Measurements from ENCODE around the gene RRP15.

Gene RRP15, protein sequence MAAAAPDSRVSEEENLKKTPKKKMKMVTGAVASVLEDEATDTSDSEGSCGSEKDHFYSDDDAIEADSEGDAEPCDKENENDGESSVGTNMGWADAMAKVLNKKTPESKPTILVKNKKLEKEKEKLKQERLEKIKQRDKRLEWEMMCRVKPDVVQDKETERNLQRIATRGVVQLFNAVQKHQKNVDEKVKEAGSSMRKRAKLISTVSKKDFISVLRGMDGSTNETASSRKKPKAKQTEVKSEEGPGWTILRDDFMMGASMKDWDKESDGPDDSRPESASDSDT

DNA sequence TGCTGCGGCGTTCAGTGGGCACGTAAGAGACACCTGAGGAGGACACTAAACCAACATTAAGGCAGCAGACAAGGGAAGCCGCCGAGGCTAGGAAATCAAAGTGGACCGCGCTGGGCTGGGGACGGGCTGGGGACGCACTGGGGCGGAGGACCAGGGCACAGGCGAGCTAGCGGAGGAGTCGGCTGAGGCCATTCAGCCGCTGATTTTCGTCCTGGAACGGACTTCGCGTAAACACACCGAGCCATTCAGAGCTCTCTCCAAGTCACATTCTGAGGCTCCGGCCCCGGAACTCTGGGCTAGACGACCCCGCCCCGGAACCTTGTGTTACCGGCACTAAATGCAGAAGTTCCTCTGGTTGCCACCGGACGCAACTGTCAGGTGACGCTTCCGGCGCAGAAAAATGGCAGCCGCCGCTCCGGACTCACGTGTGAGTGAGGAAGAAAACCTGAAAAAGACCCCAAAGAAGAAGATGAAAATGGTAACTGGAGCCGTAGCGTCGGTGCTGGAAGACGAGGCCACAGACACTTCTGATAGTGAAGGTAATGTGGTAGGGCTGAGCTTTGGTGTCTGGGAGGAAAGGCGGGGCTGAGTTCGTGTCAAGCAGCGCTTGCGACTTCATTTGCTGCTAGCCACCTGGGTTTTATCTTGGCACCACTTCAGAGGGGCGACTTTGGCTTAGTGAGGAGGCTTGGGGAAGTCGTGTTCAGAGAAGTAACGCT, at the start of gene RRP15:
Gene RRP15 (plus strand): TSS at position 377 of the 719 bp plus-strand sequence. CDS start 24 bp downstream, at position 401.
- peak; percentile 78 for DNase-seq

DNA sequence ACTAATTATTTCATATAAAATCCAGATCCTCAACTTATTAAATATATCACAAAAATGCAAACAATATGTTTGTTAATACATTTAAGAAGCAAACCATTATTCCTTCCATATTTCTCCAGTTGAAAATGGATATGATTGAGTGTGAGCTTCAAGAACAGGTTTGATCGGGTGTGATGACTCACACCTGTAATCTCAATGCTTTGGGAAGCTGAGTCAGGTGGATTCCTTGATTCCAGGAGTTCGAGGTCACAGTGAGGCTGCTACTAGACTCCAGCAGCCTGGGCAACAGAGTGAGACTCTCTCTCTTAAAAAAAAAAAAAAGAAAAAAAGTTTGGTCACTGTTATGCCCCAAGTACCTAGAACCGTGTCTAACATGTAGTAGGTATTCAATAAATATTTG, 42.9 kb upstream of the RRP15 start:
- no peak for DNase-seq

DNA sequence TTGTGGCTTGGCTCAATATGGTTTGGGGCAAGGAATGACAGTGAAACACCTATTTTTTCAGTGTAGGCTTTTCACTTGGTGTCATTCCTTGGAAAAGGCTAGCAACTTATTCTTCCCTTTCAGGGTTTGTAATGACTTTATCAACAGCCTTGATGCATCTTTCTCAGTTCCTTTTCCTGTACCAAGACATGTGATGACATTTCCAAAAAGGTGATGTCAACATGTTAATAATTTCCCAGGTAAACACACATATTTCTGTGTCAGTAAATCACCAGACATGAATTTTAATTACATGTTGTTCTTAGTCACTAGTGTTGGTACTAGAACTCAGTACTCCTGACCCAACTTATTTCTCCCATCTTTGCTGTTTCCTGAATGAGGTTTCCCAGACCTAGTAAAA, 37.8 kb upstream of the RRP15 start:
- DNase-seq: no peak

DNA sequence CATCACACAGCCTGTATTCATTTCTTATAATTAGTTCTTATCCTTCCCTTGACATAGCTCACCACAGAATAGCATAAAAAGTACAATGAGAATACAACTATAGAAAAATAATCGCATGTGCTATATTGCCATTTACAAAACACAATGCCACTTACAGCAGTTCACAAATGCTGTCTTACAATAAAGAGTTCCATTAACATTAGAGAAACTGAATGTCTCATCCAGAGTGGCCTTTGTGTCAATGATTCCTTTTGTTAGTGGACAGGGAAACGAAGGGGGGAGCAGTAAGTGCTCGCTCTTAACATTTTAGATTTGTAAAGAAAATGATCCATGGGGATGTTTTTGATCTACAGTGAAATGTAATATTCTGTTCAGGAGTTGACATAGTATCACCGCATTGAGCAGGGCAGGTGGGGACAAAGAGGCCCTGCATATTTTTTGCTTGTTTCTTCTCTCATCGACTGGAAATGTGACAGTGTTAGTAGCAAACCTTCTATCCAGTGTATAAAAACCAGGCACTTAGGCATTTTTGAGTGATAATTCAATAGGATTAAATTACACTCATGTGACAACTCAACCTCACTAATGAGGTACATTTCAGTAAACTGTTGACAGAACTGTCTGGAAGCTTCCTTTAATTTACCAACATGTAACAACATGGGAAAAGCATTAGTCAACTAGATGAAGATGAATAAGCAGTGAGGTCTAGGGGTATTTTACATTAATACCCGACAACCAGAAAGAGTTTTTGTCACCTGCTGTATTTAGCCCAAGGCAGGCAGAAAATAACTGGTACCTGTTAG, 35.6 kb upstream of the RRP15 start:
- DNase-seq: peak; percentile 84

DNA sequence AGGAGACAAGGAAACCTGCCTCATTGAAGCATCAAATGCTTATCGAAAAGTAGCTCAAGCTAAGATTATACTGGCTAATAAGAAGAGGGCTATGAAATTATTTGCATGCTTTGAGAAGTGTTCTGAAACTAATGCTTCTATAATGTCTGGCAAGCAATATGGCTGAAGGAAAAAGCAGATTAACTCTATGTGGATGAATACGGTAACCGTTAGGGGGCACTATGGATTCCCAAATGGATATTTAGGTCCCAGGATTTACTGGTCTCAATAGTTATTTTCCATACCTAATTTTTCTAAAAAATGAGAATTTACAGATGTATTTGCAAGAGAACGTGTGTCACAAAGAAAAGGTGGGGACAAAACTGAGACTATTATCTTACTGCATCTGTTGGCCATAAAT, 34.6 kb upstream of the RRP15 start:
- DNase-seq: no peak

DNA sequence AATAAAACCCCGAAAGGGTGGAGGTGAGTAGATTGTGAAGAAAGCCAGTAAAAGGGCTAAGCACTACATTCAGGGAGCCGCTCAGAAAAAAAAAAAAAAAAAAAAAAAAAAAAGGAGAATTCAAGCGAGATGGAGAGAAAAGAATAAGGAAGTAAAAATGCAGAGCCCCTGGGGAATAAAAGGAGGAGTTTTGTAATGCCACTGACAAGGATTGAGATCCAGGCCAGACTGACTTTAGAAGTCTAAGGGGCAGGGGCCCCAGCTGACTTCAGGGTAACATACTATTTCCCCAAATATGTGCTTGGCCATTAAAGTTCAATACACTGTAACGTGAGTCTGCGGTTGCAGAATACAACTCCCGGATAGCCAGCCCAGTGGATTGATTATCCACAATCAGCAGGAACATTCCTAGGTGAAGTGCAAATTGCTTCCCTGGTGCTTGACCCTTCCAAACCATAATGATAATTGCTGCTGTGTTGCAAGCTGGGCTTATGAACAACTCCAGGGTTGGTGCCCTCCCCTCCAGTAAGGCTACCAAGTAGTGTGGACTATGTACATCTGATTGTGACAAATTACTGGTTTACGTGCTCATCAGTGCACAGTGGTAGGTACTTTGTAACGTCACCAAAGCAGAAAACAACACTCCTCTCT, 30.7 kb upstream of the RRP15 start:
- no peak for DNase-seq

DNA sequence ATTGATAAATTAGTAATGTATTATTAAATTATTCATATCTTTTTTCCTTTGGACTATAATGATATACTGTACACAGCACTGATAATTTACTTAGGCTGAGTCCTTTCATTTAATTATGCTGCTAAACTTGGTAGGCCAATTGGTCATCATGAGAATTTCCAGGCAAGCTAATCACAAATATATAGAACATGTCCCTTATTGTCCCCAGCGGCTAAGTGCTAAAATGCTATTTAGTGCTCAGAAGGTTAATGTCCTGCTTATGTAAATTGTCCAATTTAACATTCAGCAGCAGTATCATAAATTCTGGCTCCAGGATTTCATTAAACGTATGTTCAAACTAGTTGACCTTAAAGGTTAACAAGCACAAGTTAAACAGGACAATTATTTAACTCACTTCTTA, 30.0 kb upstream of the RRP15 start:
- DNase-seq: no peak

DNA sequence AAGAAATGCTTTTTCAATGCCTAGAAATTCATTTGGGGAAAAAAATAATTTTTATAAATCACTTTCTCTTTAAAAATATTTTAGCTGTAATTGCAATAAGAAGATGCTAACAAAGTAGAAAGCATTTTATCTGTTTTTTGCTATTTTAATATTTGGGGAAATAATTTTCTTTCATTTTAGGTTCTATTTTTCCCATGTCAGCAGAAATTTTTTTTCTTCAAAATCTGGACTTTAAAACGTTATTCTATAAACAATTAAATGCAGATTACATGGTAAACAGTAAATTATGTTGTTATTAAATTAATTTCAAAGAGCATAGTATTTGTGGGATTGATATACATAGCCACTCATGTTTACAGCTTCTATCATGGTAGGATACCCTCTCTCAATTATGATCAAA, 27.7 kb upstream of the RRP15 start:
- DNase-seq: no peak

DNA sequence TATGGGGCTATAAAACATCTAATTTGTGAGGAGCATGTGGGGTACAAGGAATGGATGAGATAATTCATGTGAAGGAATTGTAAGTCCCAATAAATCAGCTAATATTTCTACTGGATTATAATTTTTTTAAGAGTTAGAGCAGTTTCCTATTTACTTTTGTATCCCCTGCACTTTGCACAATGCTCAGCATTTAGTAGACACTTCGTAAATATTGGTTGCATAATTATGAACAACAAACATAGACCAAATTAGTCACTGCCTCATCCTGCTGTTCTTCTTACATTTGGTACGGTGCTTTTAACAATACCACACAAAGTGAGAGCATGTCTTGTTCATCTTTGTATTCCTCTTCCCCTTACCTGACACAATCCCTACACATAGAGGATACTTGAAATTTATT, 27.1 kb upstream of the RRP15 start:
- no peak for DNase-seq

DNA sequence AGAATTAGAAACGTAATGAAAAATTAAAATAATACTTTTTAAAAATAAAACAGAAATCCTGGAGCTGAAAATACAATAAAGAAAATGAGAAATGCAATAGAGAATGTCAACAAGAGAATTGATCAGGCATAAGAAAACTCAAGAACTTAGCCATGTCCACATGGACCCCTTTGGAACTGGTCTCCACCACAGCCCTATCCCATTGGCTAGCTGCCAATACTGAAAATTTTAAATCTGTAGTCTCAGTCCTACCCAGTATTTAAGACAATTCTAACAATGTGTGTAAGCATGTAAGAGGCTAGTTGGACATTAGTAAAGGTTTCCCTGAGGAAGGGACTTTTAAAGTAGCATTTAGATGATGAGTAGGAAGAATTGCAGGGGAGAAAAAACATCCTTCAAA, 25.8 kb upstream of the RRP15 start:
- DNase-seq: no peak

DNA sequence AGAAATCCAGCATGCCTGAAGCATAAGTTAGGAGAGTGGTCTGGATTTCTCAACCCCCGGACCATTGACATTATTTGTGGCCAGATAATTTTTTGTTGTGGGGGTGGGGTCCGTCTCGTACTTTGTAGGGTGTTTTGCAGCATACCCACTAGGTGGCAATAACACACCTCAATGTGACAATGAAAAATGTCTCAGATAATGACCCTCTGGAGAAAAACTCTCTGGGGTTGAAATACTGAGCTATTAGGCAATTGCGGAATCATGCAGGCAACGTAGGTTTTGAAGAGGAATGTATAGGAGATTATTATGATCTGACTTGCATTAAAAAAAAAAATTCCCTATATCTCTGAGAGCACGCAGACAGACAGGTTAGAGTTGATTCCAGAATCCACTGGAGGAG, 25.3 kb upstream of the RRP15 start:
- DNase-seq: no peak

DNA sequence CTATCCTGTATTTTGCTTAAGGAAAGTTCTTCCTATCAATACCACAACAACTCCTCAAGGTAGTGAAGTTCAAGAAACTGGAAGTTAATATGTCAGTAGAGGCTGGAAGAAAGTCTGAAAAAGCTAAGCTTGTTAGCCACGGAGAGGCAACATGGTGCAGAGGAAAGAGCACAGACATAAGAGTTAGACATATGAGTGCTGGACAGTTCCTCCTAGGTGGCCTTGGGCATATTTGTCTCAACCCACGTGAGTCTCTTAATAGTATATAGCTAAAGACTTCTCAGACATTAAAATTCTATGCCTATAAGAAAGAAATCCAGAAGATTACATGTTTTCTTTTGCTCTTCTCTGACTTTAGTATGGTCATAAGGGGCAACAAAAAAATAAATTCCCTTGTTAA, 22.8 kb upstream of the RRP15 start:
- DNase-seq: no peak

DNA sequence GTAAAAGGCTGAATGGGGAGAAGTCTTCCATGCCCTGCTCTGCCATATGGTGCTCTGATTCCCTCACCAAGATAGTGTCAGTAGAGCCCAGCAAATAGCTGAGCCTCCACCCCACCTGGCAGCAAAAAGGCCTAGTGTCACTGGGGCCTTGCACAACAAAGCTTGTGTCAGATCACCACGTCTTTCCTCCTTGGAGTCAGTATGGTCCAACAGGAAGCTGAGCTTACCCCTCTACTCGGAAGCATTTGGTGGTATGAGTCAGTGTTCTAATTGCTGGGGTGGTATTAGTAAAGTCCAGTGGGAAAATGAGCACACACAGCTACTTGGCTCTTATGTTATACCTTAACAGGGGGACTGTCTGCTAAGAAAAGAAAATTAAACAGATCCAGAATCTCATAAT, 18.7 kb upstream of the RRP15 start:
- DNase-seq: no peak

DNA sequence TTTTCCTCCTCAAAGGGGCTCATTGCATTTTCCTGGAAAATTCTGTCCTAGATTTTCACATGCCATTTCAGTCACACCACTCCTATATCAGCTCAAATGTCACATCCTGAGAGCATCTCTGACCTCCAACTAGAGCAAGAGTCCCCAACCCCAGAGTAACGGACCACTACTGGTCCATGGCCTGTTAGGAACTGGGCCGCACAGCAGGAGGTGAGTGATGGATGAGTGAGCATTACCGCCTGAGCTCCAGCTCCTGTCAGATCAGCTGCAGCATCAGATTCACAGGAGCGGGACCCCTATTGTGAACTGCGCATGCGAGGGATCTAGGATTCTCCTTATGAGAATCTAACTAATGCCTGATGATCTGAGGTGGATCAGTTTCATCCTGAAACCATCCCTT, 12.7 kb upstream of the RRP15 start:
- DNase-seq: no peak

DNA sequence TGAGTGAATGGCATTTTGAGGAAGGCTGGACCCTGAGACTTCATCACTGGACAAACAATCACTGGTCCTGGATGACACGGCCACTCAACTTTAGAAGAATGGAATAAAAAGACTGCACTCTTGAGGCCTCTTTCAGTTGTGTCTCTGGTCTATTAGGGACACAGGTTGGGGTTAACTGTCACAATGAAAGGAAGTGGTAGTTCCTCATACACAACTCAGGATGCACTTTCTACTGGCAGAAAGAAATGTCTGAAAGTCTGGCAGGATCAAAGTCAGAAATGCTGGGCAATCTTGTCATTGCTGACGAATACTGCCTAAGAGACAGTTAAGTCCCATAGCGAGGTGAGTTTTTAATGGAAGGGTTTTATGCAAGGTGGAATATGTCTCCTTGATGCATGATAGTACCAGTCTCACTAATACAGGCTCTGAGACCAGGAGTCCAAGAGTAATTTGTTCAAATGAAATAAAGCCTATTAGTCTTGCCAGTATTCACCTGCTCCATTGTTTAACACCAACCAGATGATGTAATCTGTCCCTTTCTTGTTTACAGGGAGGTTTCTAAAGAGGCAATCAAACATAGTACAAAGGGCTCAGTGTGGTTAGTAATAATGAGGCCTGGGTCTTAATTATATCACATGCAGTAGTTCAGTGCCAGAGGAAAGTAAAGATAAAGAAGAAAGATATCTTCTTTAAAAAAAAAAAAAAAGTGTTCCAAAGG, 11.2 kb upstream of the RRP15 start:
- peak; percentile 97 for DNase-seq

DNA sequence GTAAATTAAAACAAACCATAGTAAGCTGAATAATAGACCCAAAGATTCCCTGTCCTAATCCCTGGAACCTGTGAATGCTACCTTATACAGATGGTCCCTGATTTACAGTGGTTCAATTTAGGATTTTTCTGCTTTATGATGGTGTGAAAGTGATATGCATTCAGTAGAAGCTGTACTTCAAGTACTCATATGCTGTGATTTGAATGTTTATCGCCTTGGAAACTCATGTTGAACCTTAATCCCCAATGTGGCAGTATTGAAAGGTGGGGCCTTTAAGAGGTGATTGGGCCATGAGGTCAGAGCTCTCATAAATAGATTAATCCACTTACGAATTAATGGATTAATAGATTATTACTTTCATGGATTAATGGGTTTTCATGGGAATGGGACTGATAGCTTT, 10.6 kb upstream of the RRP15 start:
- DNase-seq: no peak

DNA sequence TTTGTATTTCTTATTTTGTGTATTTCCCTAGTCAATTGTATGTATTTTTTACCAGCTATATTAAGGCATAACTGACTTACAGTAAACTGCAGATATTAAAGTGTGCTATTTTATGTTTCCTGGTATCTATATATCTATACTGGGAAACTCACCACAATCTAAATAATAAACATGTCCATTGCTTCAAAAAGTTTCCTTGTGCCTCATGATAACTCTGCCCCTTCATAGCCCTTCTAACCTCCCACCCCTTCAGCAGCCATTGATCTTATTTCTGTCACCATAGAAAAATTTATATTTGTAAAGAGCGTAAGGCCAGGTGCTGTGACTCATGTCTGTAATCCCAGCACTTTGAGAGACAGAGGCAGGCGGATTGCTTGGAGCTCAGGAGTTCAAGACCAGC, 9.3 kb upstream of the RRP15 start:
- DNase-seq: no peak

DNA sequence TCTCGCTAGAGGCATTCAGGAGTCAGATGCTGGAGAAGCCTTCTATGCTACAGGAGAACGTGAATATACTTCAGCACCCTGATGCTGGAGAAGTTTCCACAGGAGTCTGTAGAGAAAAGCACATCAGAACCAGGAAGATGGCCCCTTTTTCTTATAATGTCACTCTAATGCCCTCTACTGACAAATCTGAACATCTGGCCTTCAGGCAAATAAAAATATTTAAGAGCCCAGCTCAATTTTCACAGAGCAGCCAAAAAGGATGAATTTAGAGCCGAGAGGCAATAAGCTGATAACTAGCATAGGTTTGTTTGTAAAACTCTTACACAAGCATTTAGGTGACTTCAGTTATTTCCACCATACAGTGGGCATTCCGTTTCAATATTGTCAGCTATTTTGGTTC, 3.8 kb upstream of the RRP15 start:
- DNase-seq: no peak

DNA sequence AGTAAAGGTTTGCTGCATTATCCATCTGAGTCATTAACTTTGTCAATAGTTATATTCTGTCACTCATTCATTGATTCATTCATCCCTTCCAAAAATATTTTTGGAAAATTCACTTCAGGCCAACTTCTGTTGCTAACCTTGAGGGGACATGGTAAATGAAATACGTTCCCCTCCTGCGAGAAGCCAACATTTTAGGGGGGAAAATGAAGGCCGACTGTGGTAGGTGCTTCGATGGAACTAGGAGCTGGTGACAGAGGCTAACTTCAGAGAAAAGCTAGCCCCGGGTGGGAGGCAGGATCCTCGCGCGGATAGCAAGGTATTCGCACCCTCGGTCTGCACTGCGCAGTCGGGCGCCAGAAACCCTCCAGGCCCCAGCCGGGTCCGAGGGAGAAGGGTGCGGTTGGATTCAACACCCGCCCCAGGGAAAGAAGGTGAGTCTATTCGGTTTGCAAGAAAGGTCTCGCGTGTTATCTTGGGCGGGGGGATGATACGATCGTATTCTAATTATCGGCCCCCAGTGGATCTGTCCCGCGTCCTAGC, 646 bp upstream of the RRP15 start:
- no peak for DNase-seq

DNA sequence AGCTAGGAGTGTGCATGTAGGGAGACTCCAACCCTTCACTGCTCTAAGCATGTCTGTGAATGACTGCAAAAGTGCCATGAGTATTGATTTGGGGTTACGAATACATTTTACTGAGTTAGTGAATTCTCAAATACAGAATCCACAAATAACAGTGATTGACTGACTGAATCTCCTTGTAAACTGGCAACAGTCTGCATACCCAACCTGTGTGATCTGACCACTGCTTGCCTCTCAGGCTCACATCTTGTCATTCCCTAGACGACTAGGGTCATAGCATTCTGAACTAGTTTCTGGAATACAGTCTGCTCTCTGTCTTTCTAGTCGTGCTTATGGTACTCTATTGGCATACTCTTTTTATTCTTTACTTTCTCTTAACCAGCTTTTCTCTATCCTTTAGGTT, 7.4 kb downstream of the RRP15 start:
- DNase-seq: no peak

DNA sequence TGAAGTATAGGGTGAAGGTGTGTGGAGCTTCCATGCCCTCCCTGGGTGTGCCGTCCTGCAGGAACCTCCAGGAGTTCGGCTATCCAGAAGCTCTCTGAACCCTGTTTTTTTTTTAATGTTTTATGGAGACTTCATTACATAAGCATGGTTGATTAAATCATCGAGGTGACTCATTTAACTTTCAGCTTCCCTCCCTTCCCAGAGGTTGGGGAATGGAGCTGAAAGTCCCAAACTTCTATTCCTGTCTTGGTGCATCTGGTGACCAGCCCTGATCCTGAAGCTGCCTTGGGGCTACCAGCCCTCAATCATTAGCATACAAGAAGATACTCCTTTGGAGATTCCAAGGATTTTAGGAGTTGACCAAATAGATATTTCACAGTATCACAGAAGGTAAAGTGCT, 9.5 kb downstream of the RRP15 start:
- DNase-seq: no peak

DNA sequence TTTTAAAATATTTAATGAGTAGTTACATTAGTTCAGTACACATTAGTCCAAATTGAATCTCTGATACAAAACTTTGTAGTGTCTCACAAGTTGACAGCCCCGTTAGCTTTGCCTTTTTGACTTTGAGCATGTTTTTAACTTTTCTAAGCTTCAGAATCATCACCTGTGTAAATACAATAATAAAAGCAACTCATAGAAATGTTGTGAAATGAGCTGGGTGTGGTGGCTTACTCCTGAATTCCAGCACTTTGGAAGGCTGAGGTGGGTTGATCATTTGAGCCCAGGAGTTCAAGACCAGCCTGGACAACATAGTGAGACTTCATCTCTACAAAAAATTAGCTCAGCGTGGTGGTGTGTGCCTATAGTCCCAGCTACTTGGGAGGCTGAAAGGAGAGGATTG, 11.1 kb downstream of the RRP15 start:
- no peak for DNase-seq

DNA sequence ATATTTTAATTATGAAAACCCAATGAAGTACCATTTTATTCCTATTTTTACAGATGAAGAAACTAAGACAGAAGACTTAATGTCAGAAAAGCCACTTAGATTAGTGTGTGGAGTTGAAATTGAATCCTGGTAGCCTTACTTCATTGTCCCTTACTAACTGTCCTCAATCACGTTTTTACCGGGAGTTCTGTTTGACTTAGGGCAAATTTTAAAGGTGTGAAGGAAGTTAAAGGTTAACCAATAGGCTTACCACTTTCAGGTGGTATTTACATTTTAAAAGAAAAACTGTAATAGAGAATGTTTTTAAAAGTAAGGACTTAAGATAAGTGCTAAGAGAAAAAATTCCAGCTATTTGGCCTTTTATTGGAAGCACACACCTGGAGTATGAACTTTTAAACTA, 12.4 kb downstream of the RRP15 start:
- DNase-seq: no peak
